ENCODE data around the gene GPR162.

DNA sequence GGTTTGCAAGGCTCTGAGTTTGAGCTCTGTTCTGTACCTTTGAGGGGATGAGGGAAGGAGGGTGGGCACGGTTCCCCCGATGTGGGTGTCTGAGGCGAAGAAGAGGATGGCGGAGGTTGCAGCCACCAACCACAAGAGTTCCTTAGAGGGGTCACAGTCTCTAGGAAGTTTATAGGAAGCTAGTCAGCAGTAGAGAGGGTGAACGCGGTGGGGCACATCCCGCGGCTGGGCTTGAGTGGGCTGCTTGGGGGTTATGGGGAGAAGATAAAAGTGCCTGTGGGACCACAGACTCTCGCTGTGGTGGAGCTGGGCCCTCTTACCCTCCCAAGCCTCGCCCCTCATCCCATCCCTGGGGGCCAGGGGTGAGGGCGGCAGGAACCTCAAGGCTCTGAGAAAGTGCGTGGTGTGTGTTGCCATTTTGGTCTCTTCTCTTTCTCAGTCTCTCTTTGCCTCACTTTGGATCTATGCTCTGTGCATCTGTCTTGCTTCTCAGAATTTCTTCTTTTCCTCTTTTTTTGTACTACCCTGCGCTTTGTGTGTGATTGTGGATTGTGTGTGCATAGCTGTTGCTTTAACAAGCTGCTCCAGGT lies 29.6 kb upstream of the GPR162 start:
- TF ChIP-seq, protein P1, sequence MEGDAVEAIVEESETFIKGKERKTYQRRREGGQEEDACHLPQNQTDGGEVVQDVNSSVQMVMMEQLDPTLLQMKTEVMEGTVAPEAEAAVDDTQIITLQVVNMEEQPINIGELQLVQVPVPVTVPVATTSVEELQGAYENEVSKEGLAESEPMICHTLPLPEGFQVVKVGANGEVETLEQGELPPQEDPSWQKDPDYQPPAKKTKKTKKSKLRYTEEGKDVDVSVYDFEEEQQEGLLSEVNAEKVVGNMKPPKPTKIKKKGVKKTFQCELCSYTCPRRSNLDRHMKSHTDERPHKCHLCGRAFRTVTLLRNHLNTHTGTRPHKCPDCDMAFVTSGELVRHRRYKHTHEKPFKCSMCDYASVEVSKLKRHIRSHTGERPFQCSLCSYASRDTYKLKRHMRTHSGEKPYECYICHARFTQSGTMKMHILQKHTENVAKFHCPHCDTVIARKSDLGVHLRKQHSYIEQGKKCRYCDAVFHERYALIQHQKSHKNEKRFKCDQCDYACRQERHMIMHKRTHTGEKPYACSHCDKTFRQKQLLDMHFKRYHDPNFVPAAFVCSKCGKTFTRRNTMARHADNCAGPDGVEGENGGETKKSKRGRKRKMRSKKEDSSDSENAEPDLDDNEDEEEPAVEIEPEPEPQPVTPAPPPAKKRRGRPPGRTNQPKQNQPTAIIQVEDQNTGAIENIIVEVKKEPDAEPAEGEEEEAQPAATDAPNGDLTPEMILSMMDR (conservative IDR thresholded peaks at IDR 0.05; ENCODE audit: low read length): no peak
- TF ChIP-seq EZH2phosphoT487 (IDR thresholded peaks at IDR 0.05; ENCODE audit: borderline replicate concordance, low read depth, low read length): no peak
